Skeletal muscle satellite cell (primary cell): ENCODE results near the gene WRAP73.

ENCODE experiments used
- H3K27me3 ChIP-seq: 2 replicates; pipeline ENCODE4 v1.7.0; 2013; ENCODE audit warnings: low read length; ENCODE audit not compliant: control insufficient read depth, insufficient read depth
- H3K36me3 ChIP-seq: 2 replicates; pipeline ENCODE4 v1.7.0; 2013; ENCODE audit warnings: mild to moderate bottlenecking, control low read depth, low read length; ENCODE audit not compliant: insufficient read depth
- H3K4me1 ChIP-seq: 2 replicates; pipeline ENCODE4 v1.7.0; 2013; ENCODE audit warnings: low read length; ENCODE audit not compliant: control insufficient read depth, insufficient read depth
- H3K4me2 ChIP-seq: 2 replicates; pipeline ENCODE4 v1.7.0; 2013; ENCODE audit warnings: mild to moderate bottlenecking, low read length
- H3K4me3 ChIP-seq: 2 replicates; pipeline ENCODE4 v1.7.0; 2013; ENCODE audit warnings: low read length
- H3K9ac ChIP-seq: 2 replicates; pipeline ENCODE4 v1.7.0; 2013; ENCODE audit warnings: mild to moderate bottlenecking, low read depth, low read length, moderate library complexity
- H3K9me3 ChIP-seq: replicated peaks from 2 replicates; pipeline ENCODE4 v1.7.0; 2013; ENCODE audit warnings: mild to moderate bottlenecking, control low read depth, low read length

The WRAP73 gene

GRCh38 chr1:3672231-3672970, 22.5 kb upstream of the WRAP73 start:
- Histone ChIP-seq H3K27me3 (peaks cover 20% of the 10 kb centered on the region), H3K36me3 (no peaks in the 10 kb centered on the region), H3K4me3 (no peak overlapping the region), H3K4me2 (no peak overlapping the region), H3K4me1 (peaks cover 28% of the 10 kb centered on the region), H3K9me3 (no peaks in the 10 kb centered on the region), H3K9ac (no peak overlapping the region)

GRCh38 chr1:3671371-3672180, 21.7 kb upstream of the WRAP73 start:
- Histone ChIP-seq H3K9me3 (no peaks in the 10 kb centered on the region), H3K27me3 (peaks cover 20% of the 10 kb centered on the region), H3K4me3 (no peak overlapping the region), H3K36me3 (no peaks in the 10 kb centered on the region), H3K9ac (no peak overlapping the region), H3K4me1 (peaks cover 30% of the 10 kb centered on the region), H3K4me2 (no peak overlapping the region)

- Histone ChIP-seq H3K4me3 (no peak overlapping the region), H3K9me3 (no peaks in the 10 kb centered on the region), H3K27me3 (peaks cover 20% of the 10 kb centered on the region), H3K4me2 (no peak overlapping the region), H3K36me3 (no peaks in the 10 kb centered on the region), H3K9ac (no peak overlapping the region), H3K4me1 (peaks cover 36% of the 10 kb centered on the region)
Measured at GRCh38 chr1:3670823-3671265, 20.9 kb upstream of the WRAP73 start.

GRCh38 chr1:3669971-3670431, 20.1 kb upstream of the WRAP73 start:
- Histone ChIP-seq H3K9ac (no peak overlapping the region), H3K4me1 (peaks cover 36% of the 10 kb centered on the region), H3K4me2 (no peak overlapping the region), H3K36me3 (no peaks in the 10 kb centered on the region), H3K4me3 (no peak overlapping the region), H3K27me3 (peaks cover 20% of the 10 kb centered on the region), H3K9me3 (no peaks in the 10 kb centered on the region)

GRCh38 chr1:3669421-3669821, 19.5 kb upstream of the WRAP73 start:
- Histone ChIP-seq H3K4me3 (no peak overlapping the region), H3K27me3 (peaks cover 18% of the 10 kb centered on the region), H3K4me1 (peaks cover 34% of the 10 kb centered on the region)

GRCh38 chr1:3668585-3669300, 18.8 kb upstream of the WRAP73 start:
- Histone ChIP-seq H3K4me2 (peak overlapping the region; percentile 34), H3K27me3 (peaks cover 11% of the 10 kb centered on the region), H3K4me1 (peaks cover 27% of the 10 kb centered on the region), H3K4me3 (no peak overlapping the region), H3K9me3 (no peaks in the 10 kb centered on the region), H3K9ac (no peak overlapping the region), H3K36me3 (no peaks in the 10 kb centered on the region)

More at GRCh38 chr1:3669421-3669821, 19.5 kb upstream of the WRAP73 start:
- H3K36me3 ChIP-seq: no peaks in the 10 kb centered on the region
- H3K9me3 ChIP-seq: no peaks in the 10 kb centered on the region
- no peak overlapping the region for H3K9ac ChIP-seq
- H3K4me2 ChIP-seq: no peak overlapping the region

GRCh38 chr1:3668148-3668547, 18.2 kb upstream of the WRAP73 start:
- Histone ChIP-seq H3K9ac (no peak overlapping the region), H3K4me1 (peaks cover 27% of the 10 kb centered on the region), H3K36me3 (no peaks in the 10 kb centered on the region), H3K27me3 (peaks cover 5% of the 10 kb centered on the region), H3K4me3 (no peak overlapping the region), H3K9me3 (no peaks in the 10 kb centered on the region), H3K4me2 (no peak overlapping the region)

- Histone ChIP-seq H3K27me3 (peaks cover 12% of the 10 kb centered on the region), H3K4me2 (no peak overlapping the region), H3K36me3 (no peaks in the 10 kb centered on the region), H3K4me3 (no peak overlapping the region), H3K9ac (no peak overlapping the region), H3K9me3 (no peaks in the 10 kb centered on the region), H3K4me1 (peaks cover 18% of the 10 kb centered on the region)
Measured at GRCh38 chr1:3664700-3665375, 14.9 kb upstream of the WRAP73 start.

- H3K4me1 ChIP-seq: peaks cover 16% of the 10 kb centered on the region
- H3K4me3 ChIP-seq: no peak overlapping the region
- H3K9me3 ChIP-seq: no peaks in the 10 kb centered on the region
- H3K27me3 ChIP-seq: peaks cover 13% of the 10 kb centered on the region
- no peak overlapping the region for H3K9ac ChIP-seq
- no peaks in the 10 kb centered on the region for H3K36me3 ChIP-seq
- no peak overlapping the region for H3K4me2 ChIP-seq
Measured at GRCh38 chr1:3663999-3664699, 14.2 kb upstream of the WRAP73 start.

GRCh38 chr1:3662080-3662671, 12.3 kb upstream of the WRAP73 start:
- Histone ChIP-seq H3K4me3 (no peak overlapping the region), H3K36me3 (no peaks in the 10 kb centered on the region), H3K27me3 (peaks cover 17% of the 10 kb centered on the region), H3K9me3 (no peaks in the 10 kb centered on the region), H3K4me1 (peaks cover 8% of the 10 kb centered on the region), H3K4me2 (no peak overlapping the region), H3K9ac (no peak overlapping the region)
